Mesodermal cell (in vitro differentiated cells): Measurements from ENCODE around the gene RPTOR.

Source experiments
- H3K27ac ChIP-seq: 2 replicates; pipeline ENCODE4 v1.7.0; 2013; ENCODE audit warnings: mild to moderate bottlenecking, low read depth, low read length, moderate library complexity; ENCODE audit not compliant: severe bottlenecking
- H3K36me3 ChIP-seq: 2 replicates; pipeline ENCODE4 v1.7.1; 2013; ENCODE audit warnings: mild to moderate bottlenecking, low read length, moderate library complexity; ENCODE audit not compliant: control insufficient read depth, insufficient read depth
- H3K4me1 ChIP-seq: one replicate; pipeline ENCODE4 v1.7.1; 2013; ENCODE audit warnings: mild to moderate bottlenecking, low read length; ENCODE audit not compliant: insufficient read depth, control insufficient read depth, poor library complexity, severe bottlenecking
- H3K4me3 ChIP-seq: 2 replicates; pipeline ENCODE4 v1.7.0; 2013; ENCODE audit warnings: low read length, control low read depth, mild to moderate bottlenecking; ENCODE audit not compliant: insufficient read depth, poor library complexity, severe bottlenecking; ENCODE audit errors: extremely low read depth
- H3K9me3 ChIP-seq: 2 replicates; pipeline ENCODE4 v1.7.1; 2013; ENCODE audit warnings: mild to moderate bottlenecking, low read length, moderate library complexity; ENCODE audit not compliant: control insufficient read depth
- WGBS, 2 experiments: methylation state at CpG; one replicate each; pipeline ENCODE4 v1.1.5; 2013; ENCODE audit warnings: missing lambda C conversion rate in 2 of 2; ENCODE audit not compliant: insufficient coverage in 2 of 2; 5-methylcytosine and 5-hydroxymethylcytosine counted together

The RPTOR gene

GRCh38 chr17:80830020-80830780 lies 285.6 kb downstream of the RPTOR start:
- H3K36me3 ChIP-seq = peaks cover 10% of the 10 kb centered on the region
- H3K4me3 ChIP-seq = no peak overlapping the region
- H3K9me3 ChIP-seq = no peaks in the 10 kb centered on the region
- H3K27ac ChIP-seq = no peak overlapping the region
- 95 to 99% methylated on average over 21 to 25 of the region's 27 CpGs for WGBS, 2 experiments
- H3K4me1 ChIP-seq = peaks cover 25% of the 10 kb centered on the region

GRCh38 chr17:80831491-80831890 lies 286.9 kb downstream of the RPTOR start:
- Histone ChIP-seq H3K9me3 (no peaks in the 10 kb centered on the region), H3K4me3 (no peak overlapping the region), H3K4me1 (peaks cover 25% of the 10 kb centered on the region), H3K27ac (no peak overlapping the region), H3K36me3 (peaks cover 6% of the 10 kb centered on the region)
- WGBS, 2 experiments = 97% methylated on average over 5 to 6 of the region's 6 CpGs

- peak overlapping the region; percentile 94 for H3K27ac ChIP-seq
- 71 to 76% methylated on average over 12 of the region's 12 CpGs for WGBS, 2 experiments
Measured at GRCh38 chr17:80832266-80832676, 287.6 kb downstream of the RPTOR start.

GRCh38 chr17:80832888-80833583 lies 288.4 kb downstream of the RPTOR start:
- 4 to 8% methylated on average over 22 to 24 of the region's 25 CpGs for WGBS, 2 experiments
- Histone ChIP-seq H3K36me3 (peaks cover 6% of the 10 kb centered on the region), H3K27ac (peak overlapping the region; percentile 94), H3K4me1 (peaks cover 11% of the 10 kb centered on the region), H3K4me3 (peak overlapping the region; percentile 9), H3K9me3 (no peaks in the 10 kb centered on the region)

More at GRCh38 chr17:80832266-80832676, 287.6 kb downstream of the RPTOR start:
- H3K36me3 ChIP-seq = peaks cover 6% of the 10 kb centered on the region
- peak overlapping the region; percentile 9 for H3K4me3 ChIP-seq
- H3K4me1 ChIP-seq = peaks cover 19% of the 10 kb centered on the region
- H3K9me3 ChIP-seq = no peaks in the 10 kb centered on the region

- Histone ChIP-seq H3K9me3 (no peaks in the 10 kb centered on the region), H3K4me1 (peaks cover 9% of the 10 kb centered on the region), H3K27ac (no peak overlapping the region), H3K4me3 (no peak overlapping the region), H3K36me3 (peaks cover 3% of the 10 kb centered on the region)
- 94 to 97% methylated on average over 35 to 36 of the region's 42 CpGs for WGBS, 2 experiments
Measured at GRCh38 chr17:80833952-80834892, 289.6 kb downstream of the RPTOR start.

- H3K36me3 ChIP-seq = peaks cover 3% of the 10 kb centered on the region
- 50% methylated on average over 1 of the region's 2 CpGs; no CpG with 5 or more reads in 1 of the 2 experiments for WGBS, 2 experiments
- no peak overlapping the region for H3K27ac ChIP-seq
- H3K4me1 ChIP-seq = peaks cover 9% of the 10 kb centered on the region
- H3K9me3 ChIP-seq = no peaks in the 10 kb centered on the region
- no peak overlapping the region for H3K4me3 ChIP-seq
Measured at GRCh38 chr17:80834893-80835275, 290.2 kb downstream of the RPTOR start.

GRCh38 chr17:80835816-80836657 lies 291.4 kb downstream of the RPTOR start:
- H3K27ac ChIP-seq = no peak overlapping the region
- H3K36me3 ChIP-seq = no peaks in the 10 kb centered on the region
- H3K4me3 ChIP-seq = no peak overlapping the region
- WGBS, 2 experiments = 95% methylated on average over 28 to 29 of the region's 30 CpGs
- H3K9me3 ChIP-seq = no peaks in the 10 kb centered on the region
- peaks cover 9% of the 10 kb centered on the region for H3K4me1 ChIP-seq

- no peak overlapping the region for H3K27ac ChIP-seq
- H3K4me3 ChIP-seq = no peak overlapping the region
- no peaks in the 10 kb centered on the region for H3K9me3 ChIP-seq
- peaks cover 9% of the 10 kb centered on the region for H3K4me1 ChIP-seq
- H3K36me3 ChIP-seq = no peaks in the 10 kb centered on the region
- 90 to 93% methylated on average over 7 of the region's 7 CpGs for WGBS, 2 experiments
Measured at GRCh38 chr17:80836658-80836965, 292.0 kb downstream of the RPTOR start.

GRCh38 chr17:80836971-80837481 lies 292.4 kb downstream of the RPTOR start:
- Histone ChIP-seq H3K4me1 (peaks cover 9% of the 10 kb centered on the region), H3K27ac (no peak overlapping the region), H3K36me3 (no peaks in the 10 kb centered on the region), H3K4me3 (no peak overlapping the region), H3K9me3 (no peaks in the 10 kb centered on the region)
- WGBS, 2 experiments = 96% methylated on average over 16 of the region's 16 CpGs

- Histone ChIP-seq H3K4me1 (peaks cover 6% of the 10 kb centered on the region), H3K36me3 (no peaks in the 10 kb centered on the region), H3K4me3 (no peak overlapping the region), H3K27ac (no peak overlapping the region), H3K9me3 (no peaks in the 10 kb centered on the region)
- WGBS, 2 experiments = 94 to 97% methylated on average over 15 to 18 of the region's 18 CpGs
Measured at GRCh38 chr17:80837711-80838110, 293.1 kb downstream of the RPTOR start.
